ENCODE results near the gene STIMATE.

DNA sequence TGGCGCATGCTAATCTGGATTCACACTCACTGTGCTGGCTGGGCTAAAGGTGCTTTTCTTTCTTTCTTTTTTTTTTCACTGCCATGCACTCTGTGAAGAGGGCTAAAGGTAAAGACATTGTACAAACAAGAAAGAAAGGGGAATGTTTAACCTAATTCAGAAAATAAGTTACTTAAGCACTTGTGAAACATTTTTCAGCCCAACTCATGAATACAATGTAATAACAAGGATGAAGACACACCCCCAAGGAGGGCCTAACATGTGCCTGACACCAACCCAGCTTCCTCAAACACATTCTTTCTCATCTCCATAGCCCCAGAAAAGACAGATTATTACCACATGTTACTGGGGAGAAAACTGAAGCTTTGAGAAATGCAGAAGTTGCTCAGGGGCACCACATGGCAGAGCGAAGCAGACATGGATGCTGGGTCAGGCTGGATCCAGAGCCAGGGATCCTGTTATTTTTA is 5.7 kb downstream of the STIMATE start:
- TF ChIP-seq, protein P1, sequence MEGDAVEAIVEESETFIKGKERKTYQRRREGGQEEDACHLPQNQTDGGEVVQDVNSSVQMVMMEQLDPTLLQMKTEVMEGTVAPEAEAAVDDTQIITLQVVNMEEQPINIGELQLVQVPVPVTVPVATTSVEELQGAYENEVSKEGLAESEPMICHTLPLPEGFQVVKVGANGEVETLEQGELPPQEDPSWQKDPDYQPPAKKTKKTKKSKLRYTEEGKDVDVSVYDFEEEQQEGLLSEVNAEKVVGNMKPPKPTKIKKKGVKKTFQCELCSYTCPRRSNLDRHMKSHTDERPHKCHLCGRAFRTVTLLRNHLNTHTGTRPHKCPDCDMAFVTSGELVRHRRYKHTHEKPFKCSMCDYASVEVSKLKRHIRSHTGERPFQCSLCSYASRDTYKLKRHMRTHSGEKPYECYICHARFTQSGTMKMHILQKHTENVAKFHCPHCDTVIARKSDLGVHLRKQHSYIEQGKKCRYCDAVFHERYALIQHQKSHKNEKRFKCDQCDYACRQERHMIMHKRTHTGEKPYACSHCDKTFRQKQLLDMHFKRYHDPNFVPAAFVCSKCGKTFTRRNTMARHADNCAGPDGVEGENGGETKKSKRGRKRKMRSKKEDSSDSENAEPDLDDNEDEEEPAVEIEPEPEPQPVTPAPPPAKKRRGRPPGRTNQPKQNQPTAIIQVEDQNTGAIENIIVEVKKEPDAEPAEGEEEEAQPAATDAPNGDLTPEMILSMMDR (IDR thresholded peaks at IDR 0.05) = no peak
- no peak for TF ChIP-seq EP300 (IDR thresholded peaks at IDR 0.05; ENCODE audit: borderline replicate concordance in 1 of 2, low read depth in 1 of 2, low read length in 1 of 2)
- no peak for TF ChIP-seq FOXJ3 (CRISPR knock-in tag; IDR thresholded peaks at IDR 0.05)
- TF ChIP-seq POLR2AphosphoS5 (IDR thresholded peaks at IDR 0.05; ENCODE audit: low read depth, low read length) = no peak
- no peak for TF ChIP-seq SIN3A (IDR thresholded peaks at IDR 0.05; ENCODE audit: borderline replicate concordance, low read depth, low read length)
- TF ChIP-seq, protein P2, sequence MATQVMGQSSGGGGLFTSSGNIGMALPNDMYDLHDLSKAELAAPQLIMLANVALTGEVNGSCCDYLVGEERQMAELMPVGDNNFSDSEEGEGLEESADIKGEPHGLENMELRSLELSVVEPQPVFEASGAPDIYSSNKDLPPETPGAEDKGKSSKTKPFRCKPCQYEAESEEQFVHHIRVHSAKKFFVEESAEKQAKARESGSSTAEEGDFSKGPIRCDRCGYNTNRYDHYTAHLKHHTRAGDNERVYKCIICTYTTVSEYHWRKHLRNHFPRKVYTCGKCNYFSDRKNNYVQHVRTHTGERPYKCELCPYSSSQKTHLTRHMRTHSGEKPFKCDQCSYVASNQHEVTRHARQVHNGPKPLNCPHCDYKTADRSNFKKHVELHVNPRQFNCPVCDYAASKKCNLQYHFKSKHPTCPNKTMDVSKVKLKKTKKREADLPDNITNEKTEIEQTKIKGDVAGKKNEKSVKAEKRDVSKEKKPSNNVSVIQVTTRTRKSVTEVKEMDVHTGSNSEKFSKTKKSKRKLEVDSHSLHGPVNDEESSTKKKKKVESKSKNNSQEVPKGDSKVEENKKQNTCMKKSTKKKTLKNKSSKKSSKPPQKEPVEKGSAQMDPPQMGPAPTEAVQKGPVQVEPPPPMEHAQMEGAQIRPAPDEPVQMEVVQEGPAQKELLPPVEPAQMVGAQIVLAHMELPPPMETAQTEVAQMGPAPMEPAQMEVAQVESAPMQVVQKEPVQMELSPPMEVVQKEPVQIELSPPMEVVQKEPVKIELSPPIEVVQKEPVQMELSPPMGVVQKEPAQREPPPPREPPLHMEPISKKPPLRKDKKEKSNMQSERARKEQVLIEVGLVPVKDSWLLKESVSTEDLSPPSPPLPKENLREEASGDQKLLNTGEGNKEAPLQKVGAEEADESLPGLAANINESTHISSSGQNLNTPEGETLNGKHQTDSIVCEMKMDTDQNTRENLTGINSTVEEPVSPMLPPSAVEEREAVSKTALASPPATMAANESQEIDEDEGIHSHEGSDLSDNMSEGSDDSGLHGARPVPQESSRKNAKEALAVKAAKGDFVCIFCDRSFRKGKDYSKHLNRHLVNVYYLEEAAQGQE (IDR thresholded peaks at IDR 0.05; ENCODE audit: low read depth, low read length) = no peak
- no peak for TF ChIP-seq TAF1 (IDR thresholded peaks at IDR 0.05; ENCODE audit: borderline replicate concordance, low read depth, low read length)
- no peak for TF ChIP-seq TCF12 (IDR thresholded peaks at IDR 0.05)
- TF ChIP-seq SMC3 (IDR thresholded peaks at IDR 0.05; ENCODE audit: low read depth, low read length) = no peak
- TF ChIP-seq GATA2 (CRISPR knock-in tag; IDR thresholded peaks at IDR 0.05) = no peak
- TF ChIP-seq, protein P3, sequence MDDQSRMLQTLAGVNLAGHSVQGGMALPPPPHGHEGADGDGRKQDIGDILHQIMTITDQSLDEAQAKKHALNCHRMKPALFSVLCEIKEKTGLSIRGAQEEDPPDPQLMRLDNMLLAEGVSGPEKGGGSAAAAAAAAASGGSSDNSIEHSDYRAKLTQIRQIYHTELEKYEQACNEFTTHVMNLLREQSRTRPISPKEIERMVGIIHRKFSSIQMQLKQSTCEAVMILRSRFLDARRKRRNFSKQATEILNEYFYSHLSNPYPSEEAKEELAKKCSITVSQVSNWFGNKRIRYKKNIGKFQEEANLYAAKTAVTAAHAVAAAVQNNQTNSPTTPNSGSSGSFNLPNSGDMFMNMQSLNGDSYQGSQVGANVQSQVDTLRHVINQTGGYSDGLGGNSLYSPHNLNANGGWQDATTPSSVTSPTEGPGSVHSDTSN (IDR thresholded peaks at IDR 0.05) = no peak
